Ovary (tissue), 3 donors: ENCODE data around the gene NDE1.

Experiments used
- CTCF ChIP-seq, 3 donors: fragments of 450-650 bp in 2 of 3; fragments of 200-600 bp in 1 of 3; IDR thresholded peaks; one replicate each; pipeline versions ENCODE4 v1.5.1 to v1.8.0; 2016 to 2022; ENCODE audit warnings: antibody characterized with exemption in 3 of 3, mild to moderate bottlenecking in 1 of 3
- EP300 ChIP-seq: sonication (generic); formaldehyde crosslinking; IDR thresholded peaks from one replicate; pipeline ENCODE4 v1.6.1; 2017; ENCODE audit warnings: antibody characterized with exemption
- POLR2A ChIP-seq: fragments of 450-650 bp; IDR thresholded peaks from one replicate; pipeline ENCODE4 v1.6.1; 2017; ENCODE audit warnings: antibody characterized with exemption, mild to moderate bottlenecking, moderate library complexity
- donor health status: DM: no; HTN: no; CAD: no.

GRCh38 chr16:15770512-15770911, 120.5 kb downstream of the NDE1 start:
- TF ChIP-seq CTCF (IDR thresholded peaks at IDR 0.05) (no peak), POLR2A (no peak), EP300 (no peak)
